Breast epithelium (tissue), 4 donors: ENCODE measurements around the gene PACSIN3. TPM values are rescaled to one million over a fixed set of nuclear protein-coding genes. Genes with fewer than 3 reads are reported as not detected.

Experiments
- DNase-seq, 2 donors: peaks; one replicate each; pipeline ENCODE4 v3.0.0-alpha.2; 2019; ENCODE audit warnings: low spot score in 2 of 2
- H3K27ac ChIP-seq, 2 donors: fragments of 200-600 bp; sonication (generic) in 1 of 2; one replicate each; pipeline ENCODE4 v1.5.1; 2016 to 2019; ENCODE audit warnings: mild to moderate bottlenecking in 1 of 2
- H3K27me3 ChIP-seq, 2 donors: fragments of 200-600 bp; sonication (generic) in 1 of 2; one replicate each; pipeline versions ENCODE4 v1.5.1 to v1.6.0; 2017 to 2019; ENCODE audit warnings: control low read depth in 1 of 2, mild to moderate bottlenecking in 1 of 2
- H3K36me3 ChIP-seq: fragments of 200-600 bp; one replicate; pipeline ENCODE4 v1.5.1; 2019
- H3K4me1 ChIP-seq, 2 donors: fragments of 200-600 bp; sonication (generic); one replicate each; pipeline ENCODE4 v1.5.1; 2016 to 2019; ENCODE audit warnings: control low read depth in 1 of 2
- H3K4me3 ChIP-seq, 3 donors: fragments of 200-600 bp; sonication (generic); 1 replicate in 2 of 3; 2 replicates in 1 of 3; pipeline ENCODE4 v1.5.1; 2016 to 2019; ENCODE audit warnings: mild to moderate bottlenecking in 3 of 3, moderate library complexity in 2 of 3
- H3K9me3 ChIP-seq, 2 donors: fragments of 200-600 bp; sonication (generic) in 1 of 2; one replicate each; pipeline ENCODE4 v1.5.1; 2016 to 2019; ENCODE audit warnings: control low read depth in 1 of 2
- POLR2A ChIP-seq: fragments of 450-650 bp; IDR thresholded peaks from one replicate; pipeline ENCODE4 v1.6.1; 2016; ENCODE audit warnings: antibody characterized with exemption, mild to moderate bottlenecking, moderate library complexity
- intact Hi-C: fragments of 100-400 bp; cut with DNase I; formaldehyde crosslinking; loops from one replicate; pipeline ENCODE4 v1.15.1; 2023; ENCODE audit warnings: low total_unique reads
- total RNA-seq, 3 donors: library from RNA; depleted of rRNA; stranded (reverse); fragments of >200 nt; gene quantifications; one replicate each; pipeline ENCODE4 v1.1.0, GENCODE V29; 2016

PACSIN3 gene
- total RNA-seq, 3 donors from 2014 or later = 9.9 to 47.3 (median 33.1) TPM

GRCh38 chr11:47130543-47130942 is 55.7 kb downstream of the PACSIN3 start:
- H3K4me3 ChIP-seq = no peak overlapping the region
- no peaks in the 10 kb centered on the region for H3K9me3 ChIP-seq
- H3K27ac ChIP-seq = no peak overlapping the region
- no peaks in the 10 kb centered on the region for H3K27me3 ChIP-seq
- no peak for TF ChIP-seq POLR2A
- no peaks in the 10 kb centered on the region for H3K4me1 ChIP-seq
- no peaks in the 10 kb centered on the region for H3K36me3 ChIP-seq
- intact Hi-C loops = no loop called here
- no peak for DNase-seq

Other genes starting within 250 kb of the PACSIN3 start
- gene CSTPP1, start 249.7 kb downstream of the PACSIN3 start, total RNA-seq = 10 to 100 TPM; 13.4 to 43.6 (median 30.5) TPM
- 100 to 1,000 TPM; 139 to 183 (median 175) TPM for gene ARFGAP2, start 9.6 kb downstream of the PACSIN3 start, total RNA-seq
- 10 to 100 TPM; 31.2 to 44.5 (median 39.3) TPM for gene DDB2, start 28.5 kb upstream of the PACSIN3 start, total RNA-seq
- gene ACP2, start 62.4 kb upstream of the PACSIN3 start, total RNA-seq = 10 to 100 TPM; 39.7 to 45.2 (median 41.9) TPM
- gene NR1H3, start 71.6 kb upstream of the PACSIN3 start, total RNA-seq = 10 to 100 TPM; 56.1 to 92.4 (median 91.1) TPM
- 10 to 100 TPM; 43.3 to 56.5 (median 46.6) TPM for gene MADD, start 83.7 kb upstream of the PACSIN3 start, total RNA-seq
- gene MYBPC3, start 166.3 kb upstream of the PACSIN3 start, total RNA-seq = under 1 TPM in 2 of 3 donors, not detected in 1; under 0.01 TPM
- 10 to 100 TPM; 12.5 to 34.9 (median 15.2) TPM for gene SPI1, start 192.1 kb upstream of the PACSIN3 start, total RNA-seq
- 10 to 100 TPM; 42.9 to 58.1 (median 52.8) TPM for gene SLC39A13, start 222.2 kb upstream of the PACSIN3 start, total RNA-seq
- gene PSMC3, start 240.0 kb upstream of the PACSIN3 start, total RNA-seq = 100 to 1,000 TPM in 2 of 3 donors, 10 to 100 TPM in 1; 98.5 to 168 (median 144) TPM